HG03565 (cell line): Measurements from ENCODE around the gene PLA2G7.

Source experiments
- ATAC-seq: cut with Tn5 transposase; IDR thresholded peaks from one replicate; pipeline ENCODE4 v1.9.1; 2021; ENCODE audit warnings: mild to moderate bottlenecking, moderate library complexity; ENCODE audit not compliant: unreplicated experiment

The PLA2G7 gene

GRCh38 chr6:46689657-46690056 is 45.5 kb downstream of the PLA2G7 start:
- no peak for ATAC-seq

GRCh38 chr6:46688966-46689335 is 46.2 kb downstream of the PLA2G7 start:
- no peak for ATAC-seq

GRCh38 chr6:46688117-46688965 is 46.8 kb downstream of the PLA2G7 start:
- ATAC-seq: no peak

- ATAC-seq: no peak
Measured at GRCh38 chr6:46687619-46688097, 47.5 kb downstream of the PLA2G7 start, which contains the start of gene TDRD6. Gene TDRD6 (plus strand): TSS chr6:46687885. CDS start chr6:46688129, 244 bp downstream.

- no peak for ATAC-seq
Measured at GRCh38 chr6:46684771-46685170, 50.4 kb downstream of the PLA2G7 start.

- ATAC-seq: no peak
Measured at GRCh38 chr6:46677314-46677654, 57.9 kb downstream of the PLA2G7 start.

DNA sequence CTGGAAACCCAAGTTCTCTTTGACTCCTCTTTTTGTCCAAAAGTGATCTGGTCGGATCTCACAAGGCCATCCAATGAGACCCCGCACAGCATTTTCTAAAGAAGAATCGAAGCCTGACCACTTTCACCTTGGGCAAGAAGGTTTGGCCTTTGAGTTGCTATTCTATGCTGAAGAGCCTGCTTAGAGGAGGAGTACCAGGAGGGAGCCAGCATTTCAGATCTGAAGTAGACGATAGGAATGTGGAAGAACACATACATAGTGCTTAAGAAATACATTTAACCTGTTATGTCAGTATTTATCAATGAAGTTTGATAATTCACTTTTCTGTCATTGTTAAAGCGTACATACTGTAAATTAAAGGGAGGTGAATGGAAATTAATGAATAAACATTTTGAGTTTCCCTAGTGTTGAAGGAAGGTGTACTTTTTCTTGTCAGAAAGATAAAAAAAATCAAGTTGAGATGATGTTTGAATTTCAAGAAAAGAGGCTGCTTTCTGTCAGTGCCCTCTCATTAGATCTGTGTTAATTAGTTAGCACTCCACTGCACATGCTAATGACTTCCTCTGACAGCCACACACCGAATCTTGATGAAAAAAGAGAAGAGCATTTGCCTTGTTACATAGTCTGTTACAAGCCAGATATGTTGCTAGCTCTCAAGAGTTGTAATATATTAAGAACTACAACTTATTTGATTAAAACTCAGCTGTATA is 58.4 kb downstream of the PLA2G7 start:
- ATAC-seq: no peak

DNA sequence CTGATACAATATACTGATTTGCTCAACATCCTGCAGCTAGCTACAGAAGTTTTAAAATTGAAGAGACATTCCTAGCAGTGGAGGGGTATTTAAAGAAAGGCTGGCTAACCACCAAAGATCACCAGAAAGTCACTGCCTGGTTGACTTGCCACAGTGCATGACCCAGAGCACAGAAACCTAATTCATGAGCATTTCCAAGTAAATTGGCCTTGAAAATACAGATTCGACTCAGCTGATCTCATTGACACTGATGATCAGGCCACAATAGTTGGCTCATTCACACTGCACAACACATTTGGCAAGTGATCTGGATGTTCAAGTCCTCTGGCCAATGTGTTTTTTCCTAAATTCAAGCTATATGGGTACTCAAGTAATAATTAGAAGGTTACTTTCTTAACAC is 60.8 kb downstream of the PLA2G7 start:
- ATAC-seq: no peak

DNA sequence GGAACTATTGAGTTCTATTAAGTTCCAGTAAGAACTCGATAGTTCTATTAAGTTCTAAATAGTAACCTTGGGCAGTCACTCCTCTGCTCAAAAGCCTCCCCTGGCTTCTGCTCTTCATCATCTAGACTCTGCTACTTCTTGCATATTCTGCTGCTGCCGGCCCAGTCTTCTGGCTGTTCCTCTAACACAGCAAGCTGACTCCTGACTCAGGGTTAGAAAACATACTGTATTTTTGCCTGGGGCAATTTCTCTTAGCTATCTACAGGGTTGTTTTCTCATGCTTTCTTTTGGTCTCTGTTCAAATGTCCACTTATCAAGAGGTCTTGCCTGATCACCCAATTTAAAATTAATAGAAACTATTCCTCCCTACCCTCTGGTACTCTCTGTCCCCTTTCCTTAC is 67.8 kb downstream of the PLA2G7 start:
- no peak for ATAC-seq

DNA sequence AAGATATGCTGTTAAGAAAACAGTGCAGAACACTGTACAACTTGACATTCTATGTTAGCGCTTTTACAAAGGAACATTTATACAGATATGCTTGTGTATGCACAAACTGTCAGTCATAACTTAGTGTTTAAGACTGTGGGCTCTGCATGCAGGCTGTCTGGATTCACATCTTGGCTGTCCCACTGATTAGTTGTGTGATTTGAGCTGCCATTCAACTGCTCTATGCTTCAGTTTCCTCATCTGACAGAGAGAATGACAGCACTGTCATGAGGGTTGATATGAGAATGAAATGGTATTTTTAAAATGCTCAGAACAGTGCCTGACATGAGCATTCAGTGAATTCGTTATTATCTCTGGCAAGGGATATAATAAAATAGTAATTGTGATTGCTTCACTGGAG is 73.7 kb downstream of the PLA2G7 start:
- no peak for ATAC-seq

DNA sequence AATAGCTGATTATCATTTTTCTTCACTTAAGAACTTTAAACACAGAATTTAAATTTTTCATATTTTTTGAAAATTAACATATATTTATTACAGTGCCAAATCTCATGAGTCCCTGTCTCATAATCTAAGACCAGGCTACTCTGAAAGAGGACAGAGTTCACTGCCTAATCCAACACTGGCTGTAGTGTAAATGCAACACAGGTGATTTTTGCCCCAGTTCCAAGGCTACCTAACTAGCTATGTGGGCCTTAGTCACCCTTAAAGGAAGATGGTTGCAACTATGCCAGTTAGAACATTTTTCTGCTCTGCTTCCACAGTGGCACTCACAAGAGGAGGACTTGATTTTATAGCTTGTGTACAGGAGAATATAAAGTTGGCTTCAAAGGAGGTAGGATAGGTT is 77.5 kb downstream of the PLA2G7 start:
- no peak for ATAC-seq

GRCh38 chr6:46655803-46656202 is 79.4 kb downstream of the PLA2G7 start:
- ATAC-seq: no peak
